MM.1S (cell line): Measurements from ENCODE around the gene ADAMTSL2.

Experiments
- EZH2phosphoT487 ChIP-seq: fragments of 300-600 bp; sonication (generic); IDR thresholded peaks from 2 replicates; pipeline ENCODE4 v1.6.1; 2018; ENCODE audit warnings: antibody characterized with exemption, low read length
- TF ChIP-seq, protein P1 (sequence below): fragments of 300-600 bp; sonication (generic); IDR thresholded peaks from 2 replicates; pipeline ENCODE4 v1.5.1; 2016; ENCODE audit warnings: antibody characterized with exemption, low read length, mixed read lengths

DNA sequence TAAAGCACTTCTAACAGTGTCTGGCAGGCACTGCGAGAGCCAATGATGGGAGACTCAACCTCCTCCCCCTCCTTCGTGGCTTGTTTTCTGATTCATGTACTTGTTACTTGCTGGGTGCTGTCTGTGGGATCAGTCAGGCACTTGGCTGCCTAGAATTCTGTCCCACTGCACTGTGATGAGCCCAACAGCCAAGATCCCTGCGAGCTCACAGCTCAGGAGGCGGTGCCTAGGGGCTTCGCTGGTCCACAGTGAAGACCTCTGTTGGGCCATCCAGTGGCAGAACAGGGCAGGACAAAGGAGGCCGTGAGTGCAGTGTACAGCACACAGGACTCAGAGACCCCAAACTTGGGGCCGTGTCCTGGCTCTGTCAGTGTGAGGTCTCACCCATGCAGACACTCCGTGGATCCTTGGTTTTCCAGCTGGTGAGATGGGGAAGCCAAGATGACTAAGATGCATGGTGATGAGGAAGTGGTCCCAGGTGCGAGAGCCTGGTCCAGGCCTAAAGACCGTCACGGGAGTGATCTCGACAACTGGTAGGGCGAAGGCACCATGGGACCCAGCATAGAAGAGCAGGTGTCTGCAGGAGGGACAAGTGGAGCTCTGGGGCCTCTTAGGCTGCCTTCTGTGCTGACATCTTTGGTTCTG, 29.2 kb upstream of the ADAMTSL2 start:
- TF ChIP-seq, protein P1, sequence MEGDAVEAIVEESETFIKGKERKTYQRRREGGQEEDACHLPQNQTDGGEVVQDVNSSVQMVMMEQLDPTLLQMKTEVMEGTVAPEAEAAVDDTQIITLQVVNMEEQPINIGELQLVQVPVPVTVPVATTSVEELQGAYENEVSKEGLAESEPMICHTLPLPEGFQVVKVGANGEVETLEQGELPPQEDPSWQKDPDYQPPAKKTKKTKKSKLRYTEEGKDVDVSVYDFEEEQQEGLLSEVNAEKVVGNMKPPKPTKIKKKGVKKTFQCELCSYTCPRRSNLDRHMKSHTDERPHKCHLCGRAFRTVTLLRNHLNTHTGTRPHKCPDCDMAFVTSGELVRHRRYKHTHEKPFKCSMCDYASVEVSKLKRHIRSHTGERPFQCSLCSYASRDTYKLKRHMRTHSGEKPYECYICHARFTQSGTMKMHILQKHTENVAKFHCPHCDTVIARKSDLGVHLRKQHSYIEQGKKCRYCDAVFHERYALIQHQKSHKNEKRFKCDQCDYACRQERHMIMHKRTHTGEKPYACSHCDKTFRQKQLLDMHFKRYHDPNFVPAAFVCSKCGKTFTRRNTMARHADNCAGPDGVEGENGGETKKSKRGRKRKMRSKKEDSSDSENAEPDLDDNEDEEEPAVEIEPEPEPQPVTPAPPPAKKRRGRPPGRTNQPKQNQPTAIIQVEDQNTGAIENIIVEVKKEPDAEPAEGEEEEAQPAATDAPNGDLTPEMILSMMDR: no peak
- no peak for TF ChIP-seq EZH2phosphoT487
